Lower leg skin (tissue), 3 donors: ENCODE results near the gene CEP128.

Source experiments
- POLR2A ChIP-seq, 2 donors: fragments of 450-650 bp; IDR thresholded peaks; one replicate each; pipeline ENCODE4 v1.6.1; 2016 to 2017; ENCODE audit warnings: antibody characterized with exemption in 2 of 2, mild to moderate bottlenecking in 1 of 2, moderate library complexity in 1 of 2
- TF ChIP-seq, protein P1 (sequence below), 3 donors: fragments of 450-650 bp; IDR thresholded peaks; one replicate each; pipeline ENCODE4 v1.5.1; 2016; ENCODE audit warnings: antibody characterized with exemption in 3 of 3, mild to moderate bottlenecking in 3 of 3, moderate library complexity in 2 of 3

DNA sequence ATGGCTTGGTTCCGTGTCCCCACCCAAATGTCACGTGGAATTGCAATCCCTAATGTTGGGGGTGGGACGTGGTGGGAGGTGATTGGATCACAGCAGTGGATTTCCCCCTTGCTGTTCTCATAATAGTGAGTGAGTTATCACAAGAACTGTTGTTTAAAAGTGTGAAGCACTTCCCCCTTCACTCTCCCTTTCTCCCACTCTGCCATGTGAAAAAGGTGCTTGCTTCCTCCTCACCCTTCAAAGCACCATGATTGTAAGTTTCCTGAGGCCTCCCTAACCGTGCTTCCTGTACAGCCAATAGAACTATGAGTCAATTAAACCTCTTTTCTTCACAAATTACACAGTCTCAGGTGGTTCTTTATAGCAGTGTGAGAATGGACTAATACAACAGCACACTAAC, 5.3 kb upstream of the CEP128 start:
- TF ChIP-seq, protein P1, sequence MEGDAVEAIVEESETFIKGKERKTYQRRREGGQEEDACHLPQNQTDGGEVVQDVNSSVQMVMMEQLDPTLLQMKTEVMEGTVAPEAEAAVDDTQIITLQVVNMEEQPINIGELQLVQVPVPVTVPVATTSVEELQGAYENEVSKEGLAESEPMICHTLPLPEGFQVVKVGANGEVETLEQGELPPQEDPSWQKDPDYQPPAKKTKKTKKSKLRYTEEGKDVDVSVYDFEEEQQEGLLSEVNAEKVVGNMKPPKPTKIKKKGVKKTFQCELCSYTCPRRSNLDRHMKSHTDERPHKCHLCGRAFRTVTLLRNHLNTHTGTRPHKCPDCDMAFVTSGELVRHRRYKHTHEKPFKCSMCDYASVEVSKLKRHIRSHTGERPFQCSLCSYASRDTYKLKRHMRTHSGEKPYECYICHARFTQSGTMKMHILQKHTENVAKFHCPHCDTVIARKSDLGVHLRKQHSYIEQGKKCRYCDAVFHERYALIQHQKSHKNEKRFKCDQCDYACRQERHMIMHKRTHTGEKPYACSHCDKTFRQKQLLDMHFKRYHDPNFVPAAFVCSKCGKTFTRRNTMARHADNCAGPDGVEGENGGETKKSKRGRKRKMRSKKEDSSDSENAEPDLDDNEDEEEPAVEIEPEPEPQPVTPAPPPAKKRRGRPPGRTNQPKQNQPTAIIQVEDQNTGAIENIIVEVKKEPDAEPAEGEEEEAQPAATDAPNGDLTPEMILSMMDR (IDR thresholded peaks at IDR 0.05), result no peak
- no peak for TF ChIP-seq POLR2A (IDR thresholded peaks at IDR 0.05)
